Stimulated activated CD4-positive, alpha-beta T cell treated with anti-CD3 and anti-CD28 coated beads, Interleukin-1b, Interleukin-23, amount 100 ng/mL, for 24 hours (primary cell): ENCODE results near the gene MAPK13.

ENCODE experiments used
- DNase-seq, 4 experiments: peaks; one replicate each; pipeline ENCODE4 v3.0.0-alpha.2; 2020; ENCODE audit warnings: low read depth in 4 of 4, low spot score in 1 of 4

Gene MAPK13

GRCh38 chr6:36142971-36143838 is 12.9 kb downstream of the MAPK13 start:
- DNase-seq, result no peak

- no peak for DNase-seq
These were observed 15.2 kb downstream of the MAPK13 start for GRCh38 chr6:36145495-36145894.

- no peak for DNase-seq
These were observed 17.0 kb downstream of the MAPK13 start for GRCh38 chr6:36147294-36147693.

- no peak for DNase-seq
These were observed 19.2 kb downstream of the MAPK13 start for GRCh38 chr6:36149476-36149875.

GRCh38 chr6:36150283-36150682 is 20.0 kb downstream of the MAPK13 start:
- DNase-seq, result no peak

- no peak for DNase-seq
These were observed 24.0 kb downstream of the MAPK13 start for GRCh38 chr6:36154286-36154685.

- no peak for DNase-seq
These were observed 25.3 kb downstream of the MAPK13 start for GRCh38 chr6:36155662-36156061.

GRCh38 chr6:36160147-36160760 is 29.9 kb downstream of the MAPK13 start:
- DNase-seq, result no peak

- DNase-seq, result no peak
These were observed 39.0 kb downstream of the MAPK13 start for GRCh38 chr6:36169023-36170007.

- DNase-seq, result no peak
These were observed 40.4 kb downstream of the MAPK13 start for GRCh38 chr6:36170704-36171103.

- DNase-seq, result no peak
These were observed 41.3 kb downstream of the MAPK13 start for GRCh38 chr6:36171573-36171972.

- no peak for DNase-seq
These were observed 46.9 kb downstream of the MAPK13 start for GRCh38 chr6:36177166-36177565.

GRCh38 chr6:36178544-36178943 is 48.2 kb downstream of the MAPK13 start:
- no peak for DNase-seq

- DNase-seq, result no peak
These were observed 49.8 kb downstream of the MAPK13 start for GRCh38 chr6:36180126-36180525.

GRCh38 chr6:36184311-36184710 is 54.0 kb downstream of the MAPK13 start:
- DNase-seq, result no peak

GRCh38 chr6:36186199-36186598 is 55.9 kb downstream of the MAPK13 start:
- DNase-seq, result no peak

- DNase-seq, result no peak
These were observed 57.1 kb downstream of the MAPK13 start for GRCh38 chr6:36187446-36187845.
